PC-9 (cell line): ENCODE data around the gene ARHGAP30. TPM values are rescaled to one million over a fixed set of nuclear protein-coding genes. Genes with fewer than 3 reads are reported as not detected.

Experiments
- BruUV-seq: library from RNA; stranded (reverse); fragments of 400-500 nt; replicated peaks from 2 replicates; lab custom pipeline; 2021; lab: Mats Ljungman, UMichigan
- CTCF ChIA-PET: fragments of 300-600 bp; sonication (Branson Sonifier 250); formaldehyde crosslinking; loops from one replicate; lab custom pipeline; 2022; ENCODE audit warnings: antibody characterized with exemption; lab: Charles Lee
- POLR2A ChIA-PET: fragments of 300-600 bp; sonication (Branson Sonifier 250); formaldehyde crosslinking; loops from one replicate; lab custom pipeline; 2022; ENCODE audit warnings: antibody characterized with exemption; ENCODE audit not compliant: unreplicated experiment; lab: Charles Lee
- DNase-seq, 2 experiments: peaks; one replicate each; pipeline versions ENCODE4 v3.0.0 to v3.0.0-alpha.2; 2015 to 2022; ENCODE audit warnings: mixed read lengths in 1 of 2
- H2AFZ ChIP-seq: fragments of 200-600 bp; sonication (generic); 2 replicates; pipeline ENCODE4 v1.8.1; 2017; ENCODE audit warnings: antibody characterized with exemption
- H3F3A ChIP-seq: fragments of 200-600 bp; sonication (generic); 2 replicates; pipeline ENCODE4 v1.8.1; 2017; ENCODE audit warnings: antibody characterized with exemption, mild to moderate bottlenecking, low read depth; ENCODE audit not compliant: insufficient read depth
- H3K27ac ChIP-seq: fragments of 200-600 bp; sonication (generic); 2 replicates; pipeline ENCODE4 v1.6.1; 2016; ENCODE audit warnings: mixed run types
- H3K27me3 ChIP-seq: fragments of 200-600 bp; sonication (generic); 2 replicates; pipeline ENCODE4 v1.6.1; 2016; ENCODE audit warnings: low read depth, mixed run types; ENCODE audit not compliant: insufficient read depth
- H3K36me3 ChIP-seq: fragments of 200-600 bp; sonication (generic); 2 replicates; pipeline ENCODE4 v1.6.1; 2016; ENCODE audit warnings: low read depth, mixed run types
- H3K4me1 ChIP-seq: fragments of 200-600 bp; sonication (generic); replicated peaks from 2 replicates; pipeline ENCODE4 v1.6.1; 2016; ENCODE audit warnings: mixed run types; ENCODE audit not compliant: insufficient read depth
- H3K4me2 ChIP-seq: fragments of 200-600 bp; sonication (generic); 2 replicates; pipeline ENCODE4 v1.6.1; 2017; ENCODE audit warnings: mixed run types
- H3K4me3 ChIP-seq: fragments of 200-600 bp; sonication (generic); 2 replicates; pipeline ENCODE4 v1.6.1; 2016; ENCODE audit warnings: mixed run types
- H3K79me2 ChIP-seq: fragments of 200-600 bp; sonication (generic); 2 replicates; pipeline ENCODE4 v1.6.1; 2017; ENCODE audit warnings: low read depth, mixed run types
- H3K9me2 ChIP-seq: fragments of 200-600 bp; sonication (generic); 2 replicates; pipeline ENCODE4 v1.8.1; 2017; ENCODE audit warnings: mild to moderate bottlenecking; ENCODE audit not compliant: insufficient read depth
- H3K9me3 ChIP-seq: fragments of 200-600 bp; sonication (generic); 2 replicates; pipeline ENCODE4 v1.8.1; 2016; ENCODE audit warnings: low read depth; ENCODE audit not compliant: insufficient read depth
- H4K20me1 ChIP-seq: fragments of 200-600 bp; sonication (generic); 2 replicates; pipeline ENCODE4 v1.8.1; 2017; ENCODE audit not compliant: insufficient read depth
- CTCF ChIP-seq: fragments of 200-600 bp; sonication (generic); conservative IDR thresholded peaks from 2 replicates; pipeline ENCODE4 v1.6.1; 2017; ENCODE audit warnings: mixed run types, antibody characterized with exemption, mild to moderate bottlenecking, moderate library complexity
- EZH2 ChIP-seq: fragments of 200-600 bp; sonication (generic); IDR thresholded peaks from 2 replicates; pipeline ENCODE4 v1.8.0; 2017; ENCODE audit warnings: antibody characterized with exemption, low read depth
- intact Hi-C: fragments of 100-400 bp; cut with micrococcal nuclease; formaldehyde crosslinking; loops from one replicate; pipeline ENCODE4 v1.10.0; 2022; ENCODE audit not compliant: unreplicated experiment
- total RNA-seq: library from RNA; stranded (reverse); gene quantifications from 2 replicates; pipeline ENCODE4 v1.2.3, GENCODE V29; 2021

Gene ARHGAP30
- total RNA-seq, 1 experiment from 2014 or later, result 0.46 TPM

- Histone ChIP-seq H3K27me3 (no peaks in the 10 kb centered on the region), H3K27ac (no peak overlapping the region), H3K4me3 (no peak overlapping the region), H3K9me3 (no peaks in the 10 kb centered on the region), H3K4me2 (no peak overlapping the region), H3K79me2 (no peaks in the 10 kb centered on the region), H2AFZ (no peak overlapping the region), H3K36me3 (no peaks in the 10 kb centered on the region), H3F3A (no peaks in the 10 kb centered on the region; the same call in none of the 2 replicates), H3K9me2 (no peaks in the 10 kb centered on the region), H3K4me1 (no peaks in the 10 kb centered on the region), H4K20me1 (no peaks in the 10 kb centered on the region)
- no peak for TF ChIP-seq CTCF
- no peak for TF ChIP-seq EZH2
- intact Hi-C loops, result loop anchor here (1.0 kb wide), 1 partner anchor 24 kb away; no protein-coding TSS in a partner anchor
- no peak for DNase-seq
- no TSS peak for BruUV-seq
- POLR2A ChIA-PET, result interaction anchor here (0.6 kb wide), 1 partner anchor 653 kb away, joined by 6 read pairs; no protein-coding TSS in a partner anchor
- CTCF ChIA-PET, result no interaction called here
These were observed 3.2 kb upstream of the ARHGAP30 start for GRCh38 chr1:161072751-161073449.

- no TSS peak for BruUV-seq
- Histone ChIP-seq H3K4me3 (no peak overlapping the region), H3K4me2 (no peak overlapping the region), H3K9me3 (no peaks in the 10 kb centered on the region), H3K27me3 (no peaks in the 10 kb centered on the region), H3F3A (no peaks in the 10 kb centered on the region; the same call in none of the 2 replicates), H3K27ac (no peak overlapping the region), H3K36me3 (no peaks in the 10 kb centered on the region), H2AFZ (no peak overlapping the region), H3K9me2 (no peaks in the 10 kb centered on the region), H3K79me2 (no peaks in the 10 kb centered on the region), H3K4me1 (no peaks in the 10 kb centered on the region), H4K20me1 (no peaks in the 10 kb centered on the region)
- intact Hi-C loops, result loop anchor here (1.0 kb wide), 1 partner anchor 25 kb away; no protein-coding TSS in a partner anchor
- peak in 1 of 2 experiments; percentile 50 for DNase-seq
- TF ChIP-seq CTCF (peak; percentile 79), EZH2 (no peak)
- ChIA-PET POLR2A (interaction anchor here (0.7 kb wide), 1 partner anchor 17 kb away, joined by 3 read pairs; the partner anchor contains the start of gene NECTIN4), CTCF (interaction anchor here (0.6 to 1.0 kb wide), 4 partner anchors 25 to 36 kb away, joined by 3 to 6 read pairs (median 4); no protein-coding TSS in a partner anchor)
These were observed 2.2 kb upstream of the ARHGAP30 start for GRCh38 chr1:161071886-161072371.

- Histone ChIP-seq H3K27me3 (no peaks in the 10 kb centered on the region), H3K4me2 (no peak overlapping the region), H4K20me1 (no peaks in the 10 kb centered on the region), H3K9me2 (no peaks in the 10 kb centered on the region), H3K9me3 (no peaks in the 10 kb centered on the region), H3K36me3 (no peaks in the 10 kb centered on the region), H3F3A (no peaks in the 10 kb centered on the region; the same call in none of the 2 replicates), H3K4me3 (no peak overlapping the region), H3K79me2 (no peaks in the 10 kb centered on the region), H3K4me1 (no peaks in the 10 kb centered on the region), H2AFZ (no peak overlapping the region), H3K27ac (no peak overlapping the region)
- TF ChIP-seq EZH2 (no peak), CTCF (no peak)
- POLR2A ChIA-PET, result interaction anchor here (0.5 kb wide), 1 partner anchor 13 kb away, joined by 6 read pairs; no protein-coding TSS in a partner anchor
- intact Hi-C loops, result no loop called here
- CTCF ChIA-PET, result no interaction called here
- no TSS peak for BruUV-seq
- DNase-seq, result no peak
These were observed 1.1 kb upstream of the ARHGAP30 start for GRCh38 chr1:161070761-161071160.
